ENCODE data around the gene RBM20. TPM values are rescaled to one million over a fixed set of nuclear protein-coding genes. Genes with fewer than 3 reads are reported as not detected.

Gene RBM20
- total RNA-seq, 4 donors from 2014 or later = 0.62 to 7.4 (median 3.9) TPM

GRCh38 chr10:110613341-110613995 is 30.7 kb upstream of the RBM20 start:
- no peaks in the 10 kb centered on the region for H3K4me1 ChIP-seq
- no peak overlapping the region for H3K27ac ChIP-seq
- H3K9me3 ChIP-seq = no peaks in the 10 kb centered on the region
- no peaks in the 10 kb centered on the region for H3K27me3 ChIP-seq
- 83 to 90% methylated on average over 2 to 7 of the region's 8 CpGs for WGBS, 2 donors (ENCODE audit: low coverage in 1 of 2)
- no peaks in the 10 kb centered on the region for H3K36me3 ChIP-seq
- TF ChIP-seq EP300 (IDR thresholded peaks at IDR 0.05) (no peak), CTCF (IDR thresholded peaks at IDR 0.05) (no peak), POLR2AphosphoS5 (IDR thresholded peaks at IDR 0.05) (no peak), POLR2A (IDR thresholded peaks at IDR 0.05) (no peak)
- ATAC-seq = no peak
- H3K4me3 ChIP-seq = no peak overlapping the region

GRCh38 chr10:110613996-110614495 is 30.1 kb upstream of the RBM20 start:
- Histone ChIP-seq H3K9me3 (no peaks in the 10 kb centered on the region), H3K27ac (no peak overlapping the region), H3K4me1 (no peaks in the 10 kb centered on the region), H3K4me3 (no peak overlapping the region), H3K27me3 (no peaks in the 10 kb centered on the region), H3K36me3 (no peaks in the 10 kb centered on the region)
- no peak for TF ChIP-seq EP300 (IDR thresholded peaks at IDR 0.05)
- no peak for TF ChIP-seq POLR2AphosphoS5 (IDR thresholded peaks at IDR 0.05)
- TF ChIP-seq CTCF (IDR thresholded peaks at IDR 0.05) = no peak
- TF ChIP-seq POLR2A (IDR thresholded peaks at IDR 0.05) = no peak
- WGBS, 2 donors (ENCODE audit: low coverage in 1 of 2) = 66 to 71% methylated on average over 2 of the region's 9 CpGs
- ATAC-seq = no peak

GRCh38 chr10:110615057-110615747 is 28.9 kb upstream of the RBM20 start:
- Histone ChIP-seq H3K9me3 (no peaks in the 10 kb centered on the region), H3K4me1 (no peaks in the 10 kb centered on the region), H3K27me3 (no peaks in the 10 kb centered on the region), H3K4me3 (no peak overlapping the region), H3K36me3 (no peaks in the 10 kb centered on the region), H3K27ac (no peak overlapping the region)
- ATAC-seq = no peak
- TF ChIP-seq POLR2AphosphoS5 (IDR thresholded peaks at IDR 0.05) (no peak), EP300 (IDR thresholded peaks at IDR 0.05) (no peak), POLR2A (IDR thresholded peaks at IDR 0.05) (no peak), CTCF (IDR thresholded peaks at IDR 0.05) (no peak)
- WGBS, 2 donors (ENCODE audit: low coverage in 1 of 2) = 89 to 92% methylated on average over 2 of the region's 2 CpGs

- Histone ChIP-seq H3K27me3 (no peaks in the 10 kb centered on the region), H3K36me3 (no peaks in the 10 kb centered on the region), H3K9me3 (no peaks in the 10 kb centered on the region), H3K27ac (no peak overlapping the region), H3K4me3 (no peak overlapping the region), H3K4me1 (no peaks in the 10 kb centered on the region)
- 92 to 96% methylated on average over 4 to 5 of the region's 5 CpGs for WGBS, 2 donors (ENCODE audit: low coverage in 1 of 2)
- no peak for ATAC-seq
- no peak for TF ChIP-seq POLR2A (IDR thresholded peaks at IDR 0.05)
Measured at GRCh38 chr10:110616493-110617033, 27.6 kb upstream of the RBM20 start.

- H3K27ac ChIP-seq = no peak overlapping the region
- no peak overlapping the region for H3K4me3 ChIP-seq
- 84 to 100% methylated on average over 3 to 4 of the region's 7 CpGs for WGBS, 2 donors (ENCODE audit: low coverage in 1 of 2)
- no peaks in the 10 kb centered on the region for H3K9me3 ChIP-seq
- no peaks in the 10 kb centered on the region for H3K4me1 ChIP-seq
- H3K27me3 ChIP-seq = no peaks in the 10 kb centered on the region
- ATAC-seq = no peak
- H3K36me3 ChIP-seq = no peaks in the 10 kb centered on the region
- TF ChIP-seq EP300 (IDR thresholded peaks at IDR 0.05) = no peak
- TF ChIP-seq CTCF (IDR thresholded peaks at IDR 0.05) = no peak
- no peak for TF ChIP-seq POLR2A (IDR thresholded peaks at IDR 0.05)
- TF ChIP-seq POLR2AphosphoS5 (IDR thresholded peaks at IDR 0.05) = no peak
Measured at GRCh38 chr10:110617425-110618229, 26.5 kb upstream of the RBM20 start.

Measured in gastroesophageal sphincter (tissue), 4 donors.